ENCODE measurements around the gene CES3.
A peak's percentile ranks its signal among the peaks of the same experiment; 100 is the strongest.
"Not testable (repeated sequence)": the region's sequence is repeated elsewhere in the genome, so short reads cannot be mapped to it uniquely, and the experiment has no call there.

The CES3 gene

DNA sequence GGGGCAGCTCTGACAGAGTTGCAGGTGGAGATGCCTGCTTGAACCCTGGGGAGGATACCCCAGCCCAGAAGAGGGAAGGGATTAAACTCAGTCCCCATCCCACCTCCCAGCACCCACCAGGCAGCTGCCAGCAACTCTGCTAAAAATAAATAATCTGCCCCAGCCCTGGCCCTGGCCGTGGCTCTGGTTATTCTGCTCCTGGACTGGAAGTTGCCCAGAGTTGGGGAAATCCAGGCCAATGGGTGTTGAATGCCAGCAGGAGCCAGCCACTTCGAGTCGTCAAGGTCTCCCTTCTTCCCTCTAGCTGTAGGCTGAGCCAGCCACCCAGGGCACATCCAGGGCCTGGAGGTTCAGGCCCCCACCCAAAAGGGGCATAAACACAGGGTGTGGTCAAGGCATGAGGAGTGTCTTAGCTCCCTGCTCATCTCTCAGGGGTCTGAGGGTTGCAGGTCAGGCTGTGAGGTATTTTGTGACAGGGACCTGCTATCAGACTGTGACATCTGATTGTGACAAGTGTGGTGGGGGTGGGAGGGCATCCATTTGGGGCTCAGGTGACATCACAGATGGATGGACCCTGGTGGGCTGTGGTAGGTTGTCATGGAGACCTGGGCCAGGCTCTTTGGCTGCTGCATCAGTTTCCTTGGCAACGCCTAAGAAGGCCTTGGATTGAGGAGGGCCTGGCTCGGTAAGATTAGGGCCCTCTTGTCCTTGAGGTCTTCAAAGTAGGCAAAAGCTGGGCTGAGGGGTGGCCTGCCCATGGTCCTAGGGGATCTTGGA lies 34.7 kb upstream of the CES3 start:
- no peak for DNase-seq (ENCODE audit: low read depth in 2 of 2)

DNA sequence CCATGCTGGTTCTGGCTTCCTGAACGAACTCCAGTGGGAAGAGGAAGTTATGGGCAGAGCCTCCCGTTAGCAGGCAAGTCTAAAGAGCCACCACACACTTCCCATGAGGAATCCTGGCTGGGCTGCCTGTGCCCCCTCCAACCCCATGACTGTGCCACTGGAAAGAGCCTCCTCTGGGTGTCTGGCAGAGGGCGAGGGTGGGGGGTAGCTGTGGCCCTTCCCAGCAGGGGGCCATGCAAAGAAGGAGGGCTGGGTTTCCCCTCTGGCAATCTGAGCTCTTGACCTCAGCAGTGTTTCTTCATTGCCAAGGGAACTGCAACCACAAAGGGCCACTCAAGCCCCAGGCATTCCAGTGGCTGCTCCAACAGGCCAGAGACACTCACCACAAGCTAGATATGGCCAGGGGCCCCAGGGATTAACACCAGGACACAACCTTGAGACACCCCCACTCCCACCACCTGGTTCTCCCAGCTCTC lies 34.1 kb upstream of the CES3 start:
- no peak for DNase-seq (ENCODE audit: low read depth in 2 of 2)

DNA sequence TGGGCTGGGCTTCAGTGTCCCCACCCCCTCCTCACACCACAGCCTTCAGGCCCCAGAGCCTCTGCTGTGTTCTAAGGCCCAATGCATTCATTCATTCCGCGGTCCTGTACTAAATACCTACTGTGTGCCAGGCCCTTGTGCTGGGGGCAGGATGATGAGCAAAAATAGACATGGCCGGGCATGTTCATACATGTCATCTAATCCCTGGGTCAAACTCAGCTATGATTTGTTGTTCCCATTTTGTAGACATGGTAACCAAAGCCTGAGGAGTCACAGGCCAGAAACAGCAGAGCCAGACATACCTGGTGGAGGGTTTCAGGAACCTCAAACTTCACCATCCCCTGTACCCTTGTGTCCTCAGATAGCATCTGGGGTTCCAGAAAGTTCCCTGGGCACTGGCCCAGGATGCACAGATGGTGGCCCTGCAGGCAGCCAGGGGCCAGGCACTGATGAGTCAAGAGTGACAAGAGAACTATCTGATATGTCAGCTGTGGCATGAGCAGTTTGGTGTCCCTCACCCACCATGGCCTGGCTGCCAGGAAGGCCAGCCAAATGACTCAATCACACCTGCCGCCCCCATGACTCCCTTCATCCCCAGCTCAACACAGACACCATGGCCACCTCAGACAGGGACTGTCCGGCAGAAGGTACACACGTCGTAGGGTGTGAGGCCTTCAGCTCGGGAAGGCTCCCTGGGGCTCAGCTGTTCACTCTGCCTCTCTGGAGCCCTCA lies 33.0 kb upstream of the CES3 start:
- no peak for DNase-seq (ENCODE audit: low read depth in 2 of 2)

DNA sequence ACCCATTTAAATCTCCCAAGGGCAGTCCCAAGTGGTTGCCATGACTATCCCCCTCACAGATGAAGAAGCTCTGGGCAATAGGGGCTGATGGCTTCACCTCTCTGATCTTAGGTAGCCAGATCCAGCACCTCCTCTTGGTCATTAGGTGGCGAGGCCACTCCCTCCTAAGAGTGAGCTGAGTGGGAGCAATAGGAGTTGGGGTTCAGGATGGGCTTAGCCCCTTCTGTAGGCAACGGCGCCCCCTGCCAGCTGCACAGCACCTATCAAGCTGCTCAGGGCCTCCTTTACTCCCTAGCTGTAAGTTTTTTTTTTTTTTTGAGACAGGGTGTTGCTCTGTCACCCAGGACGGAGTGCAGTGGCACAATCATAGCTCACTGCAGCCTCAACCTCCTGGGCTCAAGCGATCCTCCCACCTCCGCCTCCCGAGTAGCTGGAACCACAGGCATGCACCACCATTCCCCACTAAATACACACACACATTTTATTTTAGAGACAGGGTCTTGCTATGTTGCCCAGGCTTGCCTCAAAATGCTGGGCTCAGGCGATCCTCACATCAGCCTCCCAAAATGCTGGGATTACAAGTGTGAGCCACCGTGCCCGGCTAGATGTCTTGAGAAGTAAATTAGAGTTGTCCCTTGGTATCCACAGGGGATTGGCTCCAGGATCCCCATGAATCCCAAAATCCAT lies 32.2 kb upstream of the CES3 start:
- DNase-seq (ENCODE audit: low read depth in 2 of 2): no peak

DNA sequence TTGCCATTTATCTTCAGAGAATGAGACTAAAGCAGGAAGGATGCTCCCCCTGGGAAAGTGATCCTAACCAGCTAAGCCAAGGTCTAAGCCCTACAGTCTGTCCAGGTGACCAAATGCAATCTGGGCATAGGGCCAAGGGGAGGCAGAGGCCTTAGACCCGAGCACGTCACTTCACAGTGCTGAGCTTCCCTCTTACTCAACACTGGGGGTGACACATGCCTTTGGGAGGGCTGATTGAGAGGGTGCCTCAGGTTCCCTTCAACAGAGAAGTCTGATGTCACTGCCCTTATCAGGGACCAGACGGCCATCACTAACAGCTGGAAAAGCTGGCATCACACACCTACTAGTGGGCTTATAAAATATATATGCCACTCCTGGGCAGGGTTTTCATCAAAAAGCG lies 30.9 kb upstream of the CES3 start:
- DNase-seq (ENCODE audit: low read depth in 2 of 2): no peak

DNA sequence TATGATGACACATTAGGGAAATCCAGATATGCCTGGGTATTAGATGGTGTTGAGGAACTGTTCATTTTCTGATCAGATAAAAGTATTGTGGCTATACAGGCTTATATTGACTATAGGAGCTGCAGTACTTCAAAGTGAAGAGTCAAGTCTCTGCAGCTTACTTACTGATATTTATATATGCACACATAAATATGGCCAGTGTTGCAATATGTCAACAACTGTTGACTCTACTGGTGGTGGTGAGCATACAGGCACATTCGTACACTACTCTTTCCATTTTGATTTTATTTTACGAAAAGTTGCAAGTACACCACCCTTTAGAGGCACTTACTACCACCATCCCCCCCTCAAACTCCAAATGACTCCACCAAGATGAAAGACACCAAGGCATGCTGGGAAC lies 29.4 kb upstream of the CES3 start:
- DNase-seq (ENCODE audit: low read depth in 2 of 2): no peak

DNA sequence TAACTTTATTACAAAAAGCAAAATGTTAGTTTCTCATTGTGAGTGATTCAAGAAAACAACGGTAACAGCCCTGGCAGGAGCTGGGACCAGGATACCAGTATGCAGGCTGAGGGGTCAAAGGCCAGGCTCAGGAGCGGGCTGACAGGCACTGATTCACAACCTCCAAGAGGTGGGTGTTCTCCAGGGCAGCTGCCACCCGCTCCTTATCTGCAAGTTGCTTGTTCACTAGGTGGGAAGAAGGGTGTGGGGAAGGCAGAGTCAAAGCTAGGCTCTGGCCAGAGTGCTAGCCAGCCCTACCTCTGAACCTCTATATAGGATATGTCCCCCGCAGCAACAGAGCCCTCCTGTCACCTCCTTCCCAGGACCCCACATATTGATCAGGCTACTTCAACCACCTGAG lies 29.0 kb upstream of the CES3 start:
- no peak for DNase-seq (ENCODE audit: low read depth in 2 of 2)

DNA sequence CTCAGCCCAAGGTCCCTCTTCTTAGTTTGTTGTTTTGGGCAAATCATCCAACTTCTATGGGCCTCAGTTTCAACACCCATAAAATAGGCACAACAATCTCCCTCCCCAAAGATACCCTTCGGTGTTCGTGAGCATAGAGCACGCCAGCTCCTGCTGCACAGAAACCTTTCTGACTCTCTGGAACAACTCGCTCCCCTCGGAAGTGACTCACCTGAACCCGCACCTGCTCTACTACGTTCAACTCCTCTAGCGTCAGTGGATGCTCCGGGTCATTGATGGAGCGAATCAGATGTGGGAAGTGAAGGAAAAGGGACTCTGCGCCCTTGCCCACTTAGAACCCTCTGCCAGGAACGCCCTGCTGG lies 27.3 kb upstream of the CES3 start:
- DNase-seq (ENCODE audit: low read depth in 2 of 2): peak; percentile 17 to 46

DNA sequence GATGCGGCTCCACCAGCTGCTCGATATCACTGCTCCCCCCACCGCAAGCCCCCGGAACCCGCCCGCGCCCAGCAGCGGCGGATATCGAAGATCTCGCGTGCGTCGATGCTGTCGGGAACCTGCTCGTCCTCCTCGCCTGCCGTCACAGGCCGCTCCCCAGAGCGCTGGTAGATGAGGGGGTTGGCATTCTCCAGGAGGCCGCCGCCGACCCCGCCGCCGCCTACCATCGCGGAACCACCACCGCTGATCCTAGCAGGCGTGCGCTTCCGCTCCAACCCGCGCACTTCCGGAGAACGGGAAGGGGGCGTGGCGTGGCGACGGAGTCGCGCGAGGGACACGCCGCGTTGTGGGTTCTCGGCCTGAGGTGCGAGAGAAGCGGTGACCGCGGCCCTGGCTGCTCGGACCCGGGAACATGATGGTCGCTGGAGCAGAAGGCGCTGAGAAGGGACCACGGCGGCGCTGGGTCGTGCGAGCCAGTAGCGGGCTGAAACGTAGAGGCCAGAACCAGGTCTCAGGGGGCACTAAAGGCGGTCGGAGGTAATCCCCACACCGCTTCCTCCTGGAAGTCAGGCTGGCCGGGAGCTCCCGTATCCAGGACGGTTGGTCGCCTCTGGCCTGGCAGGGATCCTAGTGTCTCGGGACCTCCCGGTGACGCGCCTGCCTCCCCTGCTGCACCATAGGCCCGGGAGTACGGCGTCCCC lies 26.8 kb upstream of the CES3 start, which contains the start of gene CIAO2B:
Gene CIAO2B (minus strand): TSS at position 265 of the 701 bp plus-strand sequence. CDS start 38 bp downstream, at position 227.
- DNase-seq (ENCODE audit: low read depth in 2 of 2): peak; percentile 79 to 89

DNA sequence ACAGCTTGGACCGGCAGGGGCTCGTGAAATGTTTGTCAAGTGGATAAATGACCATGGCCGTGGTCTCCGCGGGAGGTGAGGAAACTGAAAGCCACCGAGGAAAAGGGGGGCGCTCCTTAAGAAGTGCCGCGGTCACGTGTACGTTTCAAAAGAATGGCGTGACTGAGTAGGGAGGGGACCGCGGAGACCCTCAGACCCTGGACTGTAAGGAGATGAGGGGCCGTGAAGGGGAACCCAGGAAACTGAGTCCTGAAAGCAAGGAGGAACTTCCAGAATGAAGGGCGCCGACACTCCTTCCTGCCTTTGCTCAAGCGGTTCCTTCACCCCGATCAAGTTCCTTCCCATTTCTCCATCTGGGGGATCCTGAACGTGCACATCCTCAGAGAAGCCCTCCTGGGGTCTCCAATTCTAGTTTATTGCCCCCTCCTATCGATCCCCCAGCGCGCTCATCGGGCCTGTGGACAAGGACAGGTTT lies 26.2 kb upstream of the CES3 start:
- DNase-seq (ENCODE audit: low read depth in 2 of 2): not testable (repeated sequence)

DNA sequence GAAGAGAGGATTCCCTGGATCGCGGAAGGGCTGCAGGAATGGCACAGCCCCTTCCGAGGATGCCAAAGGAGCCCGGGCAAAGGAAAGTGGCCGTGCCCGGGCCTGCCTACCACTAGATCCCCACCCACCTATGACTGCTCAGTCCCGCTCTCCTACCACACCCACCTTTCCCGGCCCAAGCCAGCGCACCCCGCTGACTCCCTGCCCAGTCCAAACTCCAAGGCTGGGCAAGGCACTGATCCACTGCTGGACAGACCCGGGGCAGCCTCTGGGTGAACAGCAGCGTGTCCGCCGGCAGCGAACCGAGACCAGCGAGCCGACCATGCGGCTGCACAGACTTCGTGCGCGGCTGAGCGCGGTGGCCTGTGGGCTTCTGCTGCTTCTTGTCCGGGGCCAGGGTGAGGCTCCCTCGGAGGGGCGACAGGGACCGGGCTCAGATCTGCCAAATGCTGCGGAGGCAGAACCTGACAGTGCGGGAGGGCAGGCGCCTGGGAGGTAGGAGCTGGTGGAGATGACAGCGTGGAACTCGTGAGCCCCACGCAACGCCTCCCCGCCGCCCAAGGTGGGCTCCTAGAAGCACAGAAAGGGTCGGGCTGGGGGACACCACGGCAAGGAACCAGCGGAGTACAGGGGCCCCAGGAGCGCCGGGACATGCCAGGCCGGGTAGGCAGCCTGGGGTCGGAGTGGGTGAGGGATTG lies 25.6 kb upstream of the CES3 start, which contains the start of gene CES2:
Gene CES2 (plus strand): TSS at position 203 of the 698 bp plus-strand sequence. CDS start 120 bp downstream, at position 323.
- DNase-seq (ENCODE audit: low read depth in 2 of 2): no peak

DNA sequence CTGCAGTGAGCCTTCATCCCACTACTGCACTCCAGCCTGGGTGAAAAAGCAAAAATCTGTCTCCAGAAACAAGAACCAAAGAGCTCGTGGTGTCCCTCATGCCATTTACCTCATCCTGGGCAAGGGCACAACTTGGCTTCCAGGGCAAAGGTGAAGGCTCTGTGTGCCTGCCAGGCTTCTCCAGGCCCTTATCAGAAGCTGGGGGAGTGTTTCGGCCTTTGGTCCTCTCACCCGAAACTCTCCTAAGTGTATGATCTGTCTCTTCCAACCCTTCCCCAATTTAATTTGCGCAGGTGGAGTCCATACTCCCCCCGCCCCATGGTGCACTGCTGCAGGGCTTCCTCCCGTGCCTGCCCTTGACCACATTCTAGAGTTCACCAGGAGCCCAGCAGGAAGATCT lies 24.6 kb upstream of the CES3 start:
- DNase-seq (ENCODE audit: low read depth in 2 of 2): no peak

DNA sequence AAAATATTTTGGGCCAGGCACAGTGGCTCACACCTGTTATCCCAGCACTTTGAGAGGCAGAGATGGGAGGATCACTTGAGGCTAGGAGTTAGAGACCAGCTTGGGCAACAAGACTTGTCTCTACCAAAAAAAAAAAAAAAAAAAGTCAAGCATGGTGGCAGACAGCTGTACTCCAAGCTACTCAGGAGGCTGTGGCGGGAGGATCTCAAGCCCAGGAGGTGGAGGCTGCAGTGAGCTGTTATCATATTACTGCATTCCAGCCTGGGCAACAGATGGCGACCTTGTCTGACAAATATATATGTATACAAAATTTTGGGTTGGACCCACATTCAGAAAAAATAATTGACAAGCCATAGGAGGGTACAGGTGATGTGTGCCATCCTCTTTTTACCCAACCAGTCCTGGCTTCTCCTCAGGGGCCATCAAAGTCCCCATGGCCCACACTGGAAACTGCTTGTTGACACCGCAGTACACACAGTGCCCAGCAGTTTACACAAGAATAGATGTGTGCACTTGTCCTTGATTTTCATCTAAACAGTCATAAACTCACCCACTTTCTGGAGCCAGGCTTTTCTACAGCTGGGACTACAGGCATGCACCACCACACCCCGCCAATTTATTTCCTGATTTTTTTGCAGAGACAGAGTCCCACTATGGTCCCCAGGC lies 24.0 kb upstream of the CES3 start:
- DNase-seq (ENCODE audit: low read depth in 2 of 2): no peak

DNA sequence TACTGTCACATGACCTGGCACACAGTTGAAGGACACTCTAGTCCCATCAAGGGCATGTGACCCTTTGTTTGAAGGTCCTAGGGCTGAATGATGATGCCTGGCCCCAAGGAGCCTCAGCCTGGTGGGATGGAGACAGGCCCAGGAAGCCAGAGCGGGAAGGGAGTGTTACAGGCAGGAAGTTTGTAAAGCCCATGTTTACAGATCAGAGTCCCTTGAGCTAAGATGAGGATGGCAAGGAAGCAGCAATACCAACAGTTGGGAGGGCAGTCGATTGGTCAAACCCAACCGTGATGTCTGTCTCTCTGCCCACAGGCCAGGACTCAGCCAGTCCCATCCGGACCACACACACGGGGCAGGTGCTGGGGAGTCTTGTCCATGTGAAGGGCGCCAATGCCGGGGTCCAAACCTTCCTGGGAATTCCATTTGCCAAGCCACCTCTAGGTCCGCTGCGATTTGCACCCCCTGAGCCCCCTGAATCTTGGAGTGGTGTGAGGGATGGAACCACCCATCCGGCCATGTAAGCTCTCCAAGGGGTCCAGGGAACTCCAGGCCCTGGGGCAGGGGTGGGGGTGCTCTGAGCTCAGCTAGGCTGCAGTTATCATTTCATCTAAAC lies 23.2 kb upstream of the CES3 start:
- DNase-seq (ENCODE audit: low read depth in 2 of 2): no peak

DNA sequence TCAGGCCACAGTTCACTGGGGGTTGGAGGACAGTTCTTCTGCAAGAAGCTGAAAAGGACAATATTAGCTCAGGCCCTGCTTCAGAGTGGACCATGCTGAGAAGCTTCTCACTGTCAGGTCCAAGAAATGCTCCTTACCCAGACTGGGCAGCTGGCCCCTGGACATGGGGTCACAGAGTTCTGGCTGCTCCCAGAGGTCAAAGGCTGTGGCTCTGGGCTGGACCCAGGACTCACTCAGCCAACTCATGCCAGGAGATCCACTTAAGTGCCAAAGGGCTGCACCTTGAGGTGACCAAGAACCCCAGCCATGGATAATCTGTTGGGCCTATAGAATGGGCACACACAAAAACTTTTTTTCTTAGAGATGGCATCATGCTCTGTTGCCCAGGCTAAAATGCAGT lies 21.7 kb upstream of the CES3 start:
- DNase-seq (ENCODE audit: low read depth in 2 of 2): no peak

DNA sequence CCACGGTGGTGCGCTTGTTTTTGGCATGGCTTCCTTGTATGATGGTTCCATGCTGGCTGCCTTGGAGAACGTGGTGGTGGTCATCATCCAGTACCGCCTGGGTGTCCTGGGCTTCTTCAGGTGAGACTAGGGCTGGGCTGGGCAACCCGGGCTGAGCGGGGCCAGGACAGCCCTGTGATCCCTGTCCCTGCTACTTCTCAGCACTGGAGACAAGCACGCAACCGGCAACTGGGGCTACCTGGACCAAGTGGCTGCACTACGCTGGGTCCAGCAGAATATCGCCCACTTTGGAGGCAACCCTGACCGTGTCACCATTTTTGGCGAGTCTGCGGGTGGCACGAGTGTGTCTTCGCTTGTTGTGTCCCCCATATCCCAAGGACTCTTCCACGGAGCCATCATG lies 20.8 kb upstream of the CES3 start:
- DNase-seq (ENCODE audit: low read depth in 2 of 2): no peak

DNA sequence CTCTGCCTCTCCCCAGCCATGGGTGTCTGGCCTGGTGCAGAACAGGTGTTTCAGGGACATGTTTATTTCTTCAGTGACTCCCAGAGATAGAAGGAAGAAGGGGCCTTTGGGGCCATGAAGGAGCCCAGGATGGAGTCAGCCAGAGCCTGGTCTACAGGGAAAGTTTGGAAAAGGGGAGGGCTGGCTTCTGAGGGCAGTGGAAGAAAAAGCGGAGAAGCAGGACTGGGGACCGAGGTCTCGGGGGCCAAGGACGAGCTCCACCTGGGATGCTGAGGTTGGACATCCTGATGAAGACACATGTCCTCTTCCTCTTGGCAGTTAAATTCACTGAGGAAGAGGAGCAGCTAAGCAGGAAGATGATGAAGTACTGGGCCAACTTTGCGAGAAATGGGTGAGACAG lies 18.1 kb upstream of the CES3 start:
- DNase-seq (ENCODE audit: low read depth in 2 of 2): no peak

DNA sequence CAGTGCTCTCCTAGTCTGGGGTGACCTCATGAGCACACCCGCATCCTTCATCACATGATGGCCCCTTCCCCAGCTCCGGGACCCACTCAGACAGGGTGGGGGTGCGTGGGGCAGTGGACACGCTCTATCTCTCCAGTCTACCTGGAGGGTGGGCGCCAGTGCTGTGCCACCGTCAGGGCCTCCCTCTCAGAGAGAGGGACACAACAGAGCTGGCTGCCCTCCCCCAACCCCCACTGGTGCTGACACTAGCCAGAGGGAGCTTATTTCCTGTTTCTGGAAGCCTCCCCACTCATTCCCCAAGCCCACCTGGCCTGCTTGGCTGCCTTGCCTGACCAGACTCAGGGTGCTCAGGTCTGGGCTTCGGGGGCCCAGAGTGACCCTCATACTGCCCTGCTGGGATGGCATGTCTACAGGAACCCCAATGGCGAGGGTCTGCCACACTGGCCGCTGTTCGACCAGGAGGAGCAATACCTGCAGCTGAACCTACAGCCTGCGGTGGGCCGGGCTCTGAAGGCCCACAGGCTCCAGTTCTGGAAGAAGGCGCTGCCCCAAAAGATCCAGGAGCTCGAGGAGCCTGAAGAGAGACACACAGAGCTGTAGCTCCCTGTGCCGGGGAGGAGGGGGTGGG lies 17.5 kb upstream of the CES3 start:
- DNase-seq (ENCODE audit: low read depth in 2 of 2): no peak

DNA sequence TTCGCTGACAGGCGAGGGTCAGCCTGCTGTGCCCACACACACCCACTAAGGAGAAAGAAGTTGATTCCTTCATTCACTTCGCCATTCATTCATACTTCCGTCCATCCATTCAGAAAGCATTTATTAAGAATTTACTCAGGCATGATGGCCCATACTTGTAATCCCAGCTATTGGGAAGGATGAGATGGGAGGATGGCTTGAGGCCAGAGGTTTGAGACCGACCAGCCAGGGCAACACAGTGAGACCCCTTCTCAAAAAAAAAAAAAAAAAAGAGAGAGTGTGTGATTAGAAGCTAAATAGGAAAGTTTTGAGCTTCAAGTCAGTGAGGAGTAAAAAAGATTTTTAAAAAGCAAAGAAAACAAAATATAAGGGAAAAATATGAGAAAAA lies 17.0 kb upstream of the CES3 start:
- DNase-seq (ENCODE audit: low read depth in 2 of 2): no peak

DNA sequence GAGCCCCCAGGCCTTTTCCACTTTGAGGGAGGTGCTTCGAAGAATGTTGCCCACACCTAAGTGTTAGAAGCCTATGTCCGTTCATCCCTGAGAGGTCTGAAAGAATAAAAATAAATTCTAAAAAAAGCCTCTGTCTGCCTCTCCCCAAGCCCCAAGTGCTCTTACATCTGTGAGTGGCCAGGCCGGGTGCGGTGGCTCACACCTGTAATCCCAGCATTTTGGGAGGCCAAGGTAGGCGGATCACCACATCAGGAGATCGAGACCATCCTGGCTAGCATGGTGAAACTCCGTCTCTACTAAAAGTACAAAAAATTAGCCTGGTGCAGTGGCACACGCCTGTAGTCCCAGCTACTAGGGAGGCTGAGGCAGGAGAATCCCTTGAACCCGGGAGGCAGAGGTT lies 16.1 kb upstream of the CES3 start:
- not testable (repeated sequence) for DNase-seq (ENCODE audit: low read depth in 2 of 2)
